BLaER1 (cell line): ENCODE measurements around the gene MCOLN2.

Experiments
- H3K27ac ChIP-seq: shearing (Covaris generic); formaldehyde crosslinking; 2 replicates; pipeline ENCODE4 v1.8.1; 2022
- H3K27me3 ChIP-seq: shearing (Covaris generic); formaldehyde crosslinking; 2 replicates; pipeline ENCODE4 v1.8.1; 2022
- H3K36me3 ChIP-seq: shearing (Covaris generic); formaldehyde crosslinking; 2 replicates; pipeline ENCODE4 v1.8.1; 2022
- H3K4me1 ChIP-seq: shearing (Covaris generic); formaldehyde crosslinking; 2 replicates; pipeline ENCODE4 v1.8.1; 2022
- H3K4me2 ChIP-seq: shearing (Covaris generic); formaldehyde crosslinking; 2 replicates; pipeline ENCODE4 v1.8.1; 2022
- H3K4me3 ChIP-seq: shearing (Covaris generic); formaldehyde crosslinking; 2 replicates; pipeline ENCODE4 v1.8.1; 2022
- H3K9ac ChIP-seq: shearing (Covaris generic); formaldehyde crosslinking; 2 replicates; pipeline ENCODE4 v1.8.1; 2022
- H3K9me3 ChIP-seq: shearing (Covaris generic); formaldehyde crosslinking; 2 replicates; pipeline ENCODE4 v1.8.1; 2022
- H4K20me1 ChIP-seq: shearing (Covaris generic); formaldehyde crosslinking; 2 replicates; pipeline ENCODE4 v1.8.1; 2022
- Cebpa-rat ChIP-seq: shearing (Covaris generic); IDR thresholded peaks from 2 replicates; pipeline ENCODE4 v1.8.1; 2022

Gene MCOLN2

DNA sequence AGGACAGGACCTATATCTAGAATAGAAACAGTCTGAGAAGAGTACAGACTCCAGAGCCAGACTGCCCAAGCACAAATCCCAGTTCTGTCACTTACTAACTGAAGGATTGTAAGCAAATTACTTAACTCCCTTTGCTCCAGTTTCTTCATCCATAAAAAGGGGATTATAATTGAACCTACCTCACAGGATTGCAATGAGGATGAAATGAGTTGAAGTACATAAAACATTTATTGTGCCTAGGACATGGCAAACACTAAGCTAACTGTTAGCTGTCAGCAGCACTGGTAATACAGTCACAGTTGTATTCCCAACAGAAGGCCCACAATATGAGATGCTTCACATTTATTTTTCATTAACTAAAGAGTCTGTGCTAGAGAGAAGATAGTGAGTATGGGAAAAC lies 33.9 kb downstream of the MCOLN2 start:
- H4K20me1 ChIP-seq: no peaks in the 10 kb centered on the region

DNA sequence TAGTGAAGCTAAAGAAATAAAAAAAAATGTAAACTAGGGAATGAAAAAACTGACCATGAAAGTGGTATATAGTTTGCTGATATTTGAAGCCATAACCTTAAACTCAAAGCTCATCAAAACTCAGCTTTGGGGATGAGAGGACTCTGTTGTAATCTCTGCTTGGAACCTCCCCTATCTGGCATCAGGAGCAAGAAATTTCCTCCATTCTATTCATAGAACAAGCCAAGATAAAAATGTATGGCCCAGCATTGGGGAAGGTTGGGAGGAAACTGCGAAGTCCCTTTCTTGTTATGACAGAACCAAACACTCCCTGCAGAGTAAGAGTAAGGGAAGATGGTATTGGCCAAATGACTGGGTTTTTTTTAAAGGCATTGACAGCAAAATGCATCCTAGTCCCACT lies 35.6 kb downstream of the MCOLN2 start:
- Histone ChIP-seq H3K27me3 (no peaks in the 10 kb centered on the region), H3K4me1 (peaks cover 5% of the 10 kb centered on the region), H3K9me3 (no peaks in the 10 kb centered on the region), H3K36me3 (no peaks in the 10 kb centered on the region), H3K27ac (no peak overlapping the region), H4K20me1 (no peaks in the 10 kb centered on the region), H3K4me2 (no peak overlapping the region), H3K4me3 (no peak overlapping the region), H3K9ac (no peak overlapping the region)
- TF ChIP-seq Cebpa-rat: no peak

More for the DNA sequence above, 33.9 kb downstream of the MCOLN2 start:
- Histone ChIP-seq H3K4me2 (no peak overlapping the region), H3K4me3 (no peak overlapping the region), H3K9me3 (no peaks in the 10 kb centered on the region), H3K27ac (no peak overlapping the region), H3K4me1 (no peaks in the 10 kb centered on the region), H3K36me3 (no peaks in the 10 kb centered on the region), H3K27me3 (no peaks in the 10 kb centered on the region), H3K9ac (no peak overlapping the region)
- no peak for TF ChIP-seq Cebpa-rat

DNA sequence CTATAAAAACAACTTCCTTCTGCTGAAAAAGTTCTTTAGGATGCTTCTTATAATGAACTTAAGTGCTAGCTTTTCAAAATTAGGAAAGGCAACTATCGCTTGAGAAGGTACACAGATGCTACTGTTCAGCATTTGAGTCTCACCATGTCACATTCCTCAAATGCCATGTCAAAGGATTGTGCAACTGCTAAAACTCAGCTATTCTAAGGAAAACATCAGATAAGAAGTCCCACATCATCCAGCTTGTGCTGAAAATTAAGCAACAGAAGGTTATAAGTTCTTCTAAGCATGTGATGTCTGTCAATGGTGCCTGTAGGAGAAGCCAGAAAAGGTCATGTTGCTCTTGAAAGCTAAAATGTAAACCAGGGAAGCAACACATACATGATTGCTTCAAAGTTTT lies 36.5 kb downstream of the MCOLN2 start:
- H3K9me3 ChIP-seq: no peaks in the 10 kb centered on the region
- no peaks in the 10 kb centered on the region for H4K20me1 ChIP-seq
- no peak overlapping the region for H3K9ac ChIP-seq
- peaks cover 8% of the 10 kb centered on the region for H3K4me1 ChIP-seq
- no peak overlapping the region for H3K27ac ChIP-seq
- H3K4me3 ChIP-seq: no peak overlapping the region
- no peaks in the 10 kb centered on the region for H3K27me3 ChIP-seq
- H3K4me2 ChIP-seq: no peak overlapping the region
- no peak for TF ChIP-seq Cebpa-rat
- no peaks in the 10 kb centered on the region for H3K36me3 ChIP-seq

DNA sequence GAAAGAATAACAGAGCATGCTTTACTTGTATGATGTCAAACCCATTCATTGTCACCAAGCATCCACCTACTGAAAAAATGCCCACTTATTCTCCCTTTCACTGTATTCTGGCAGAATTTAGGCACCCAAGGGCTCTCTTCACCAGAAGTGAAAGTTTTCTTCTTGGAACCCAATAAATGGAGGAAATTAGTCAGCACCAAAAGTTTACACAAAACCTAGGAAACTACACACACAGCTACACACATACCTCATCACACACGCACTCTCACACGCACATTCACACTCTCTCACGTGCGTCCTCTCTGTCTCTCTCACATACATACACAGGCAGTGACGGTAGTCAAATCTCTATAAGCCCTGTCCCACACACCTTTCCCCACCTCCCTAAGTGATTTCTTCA lies 37.6 kb downstream of the MCOLN2 start:
- Histone ChIP-seq H3K4me2 (no peak overlapping the region), H3K9ac (no peak overlapping the region), H4K20me1 (no peaks in the 10 kb centered on the region), H3K9me3 (no peaks in the 10 kb centered on the region), H3K4me1 (peaks cover 8% of the 10 kb centered on the region), H3K36me3 (no peaks in the 10 kb centered on the region), H3K4me3 (no peak overlapping the region), H3K27me3 (no peaks in the 10 kb centered on the region), H3K27ac (no peak overlapping the region)
- TF ChIP-seq Cebpa-rat: no peak

DNA sequence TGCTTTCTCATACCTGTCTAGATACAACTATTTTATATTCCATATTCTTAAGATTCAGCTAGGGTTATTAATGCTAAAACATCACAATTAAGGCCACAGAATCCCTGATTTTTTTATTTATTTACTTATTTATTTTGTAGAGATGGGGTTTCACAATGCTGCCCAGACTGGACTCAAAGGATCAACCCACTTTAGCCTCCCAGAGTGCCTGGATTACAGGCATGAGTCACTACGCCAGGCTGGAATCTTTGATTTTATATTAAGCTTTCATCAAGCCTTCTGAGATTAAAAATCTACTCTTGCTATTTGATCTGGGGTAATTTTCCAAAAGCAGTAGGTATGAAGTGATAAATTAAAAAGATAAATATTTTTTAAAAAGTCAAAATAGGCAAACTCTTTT lies 38.9 kb downstream of the MCOLN2 start:
- no peak overlapping the region for H3K4me2 ChIP-seq
- H3K4me3 ChIP-seq: no peak overlapping the region
- no peaks in the 10 kb centered on the region for H3K36me3 ChIP-seq
- peaks cover 8% of the 10 kb centered on the region for H3K4me1 ChIP-seq
- no peaks in the 10 kb centered on the region for H3K27me3 ChIP-seq
- H3K9me3 ChIP-seq: no peaks in the 10 kb centered on the region
- no peaks in the 10 kb centered on the region for H4K20me1 ChIP-seq
- TF ChIP-seq Cebpa-rat: no peak
- no peak overlapping the region for H3K27ac ChIP-seq
- H3K9ac ChIP-seq: no peak overlapping the region

DNA sequence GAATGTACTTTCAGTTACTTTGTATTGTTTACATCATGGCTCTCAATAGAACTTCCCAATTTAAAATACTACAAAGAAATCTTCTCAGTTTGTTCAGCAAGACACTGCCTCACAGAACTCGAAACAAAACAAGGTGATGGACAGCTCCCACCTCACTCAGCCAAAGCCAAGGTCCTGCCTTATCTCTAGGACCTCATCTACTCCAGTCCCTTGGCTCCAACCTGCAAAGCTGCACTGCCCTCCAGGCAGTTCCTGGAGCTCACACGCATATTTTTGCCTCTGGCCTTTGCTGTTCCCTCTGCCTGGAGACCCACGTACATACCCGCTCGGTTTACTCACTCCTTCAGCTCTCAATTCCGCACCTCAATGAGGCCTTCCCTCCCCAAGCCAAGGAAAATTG lies 40.3 kb downstream of the MCOLN2 start:
- no peaks in the 10 kb centered on the region for H3K9me3 ChIP-seq
- H3K36me3 ChIP-seq: no peaks in the 10 kb centered on the region
- no peak overlapping the region for H3K27ac ChIP-seq
- no peak overlapping the region for H3K4me3 ChIP-seq
- H3K4me2 ChIP-seq: no peak overlapping the region
- peaks cover 8% of the 10 kb centered on the region for H3K4me1 ChIP-seq
- no peak for TF ChIP-seq Cebpa-rat
- H4K20me1 ChIP-seq: no peaks in the 10 kb centered on the region
- no peaks in the 10 kb centered on the region for H3K27me3 ChIP-seq
- no peak overlapping the region for H3K9ac ChIP-seq

DNA sequence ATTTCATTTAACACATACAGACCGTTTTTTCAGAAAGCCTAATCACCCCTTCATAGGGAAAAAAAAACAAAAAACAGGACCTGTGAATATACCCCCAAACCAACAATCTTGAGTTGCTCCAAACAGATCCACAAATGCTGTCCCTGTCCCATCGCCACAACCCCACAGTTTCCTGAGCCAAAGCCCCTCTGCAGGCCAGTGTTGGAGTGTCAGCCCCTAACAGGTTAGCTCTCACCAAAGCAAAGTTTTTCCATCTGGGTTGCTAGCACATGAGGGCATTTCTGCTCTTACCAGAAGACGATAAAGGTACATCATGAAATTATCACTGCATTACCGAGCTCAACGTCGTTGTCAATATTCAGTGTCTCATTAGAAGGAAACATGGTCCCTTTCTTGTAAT lies 40.8 kb downstream of the MCOLN2 start:
- H3K36me3 ChIP-seq: no peaks in the 10 kb centered on the region
- peaks cover 8% of the 10 kb centered on the region for H3K4me1 ChIP-seq
- no peaks in the 10 kb centered on the region for H3K27me3 ChIP-seq
- 0 out of 2 replicates have a peak overlapping the region, but pooled peaks have one; percentile 8 for H3K4me2 ChIP-seq
- no peaks in the 10 kb centered on the region for H4K20me1 ChIP-seq
- H3K27ac ChIP-seq: no peak overlapping the region
- no peak overlapping the region for H3K4me3 ChIP-seq
- no peak for TF ChIP-seq Cebpa-rat
- no peak overlapping the region for H3K9ac ChIP-seq
- no peaks in the 10 kb centered on the region for H3K9me3 ChIP-seq

DNA sequence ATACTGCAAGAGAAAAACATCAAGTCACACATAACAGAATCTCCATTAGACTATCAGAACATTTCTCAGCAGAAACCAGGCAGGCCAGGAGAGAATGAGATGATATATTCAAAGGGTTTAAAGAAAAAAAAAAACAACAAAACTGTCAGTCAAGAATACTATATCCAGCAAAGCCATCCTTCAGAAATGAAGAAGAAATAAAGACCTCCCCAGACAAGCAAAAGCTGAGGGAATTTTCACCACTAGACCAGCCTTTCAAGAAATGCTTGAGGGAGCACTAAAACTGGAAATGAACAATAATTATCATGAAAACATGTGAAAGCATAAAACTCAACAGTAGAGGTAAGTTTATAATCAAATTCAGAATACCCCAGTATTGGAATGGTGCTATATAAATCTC lies 47.2 kb downstream of the MCOLN2 start:
- Histone ChIP-seq H3K4me1 (peaks cover 5% of the 10 kb centered on the region), H4K20me1 (no peaks in the 10 kb centered on the region), H3K9ac (no peak overlapping the region), H3K9me3 (peaks cover 10% of the 10 kb centered on the region; the same call in 1 of the 2 replicates), H3K27ac (no peak overlapping the region), H3K4me2 (no peak overlapping the region), H3K4me3 (no peak overlapping the region), H3K27me3 (no peaks in the 10 kb centered on the region), H3K36me3 (no peaks in the 10 kb centered on the region)
- TF ChIP-seq Cebpa-rat: no peak

DNA sequence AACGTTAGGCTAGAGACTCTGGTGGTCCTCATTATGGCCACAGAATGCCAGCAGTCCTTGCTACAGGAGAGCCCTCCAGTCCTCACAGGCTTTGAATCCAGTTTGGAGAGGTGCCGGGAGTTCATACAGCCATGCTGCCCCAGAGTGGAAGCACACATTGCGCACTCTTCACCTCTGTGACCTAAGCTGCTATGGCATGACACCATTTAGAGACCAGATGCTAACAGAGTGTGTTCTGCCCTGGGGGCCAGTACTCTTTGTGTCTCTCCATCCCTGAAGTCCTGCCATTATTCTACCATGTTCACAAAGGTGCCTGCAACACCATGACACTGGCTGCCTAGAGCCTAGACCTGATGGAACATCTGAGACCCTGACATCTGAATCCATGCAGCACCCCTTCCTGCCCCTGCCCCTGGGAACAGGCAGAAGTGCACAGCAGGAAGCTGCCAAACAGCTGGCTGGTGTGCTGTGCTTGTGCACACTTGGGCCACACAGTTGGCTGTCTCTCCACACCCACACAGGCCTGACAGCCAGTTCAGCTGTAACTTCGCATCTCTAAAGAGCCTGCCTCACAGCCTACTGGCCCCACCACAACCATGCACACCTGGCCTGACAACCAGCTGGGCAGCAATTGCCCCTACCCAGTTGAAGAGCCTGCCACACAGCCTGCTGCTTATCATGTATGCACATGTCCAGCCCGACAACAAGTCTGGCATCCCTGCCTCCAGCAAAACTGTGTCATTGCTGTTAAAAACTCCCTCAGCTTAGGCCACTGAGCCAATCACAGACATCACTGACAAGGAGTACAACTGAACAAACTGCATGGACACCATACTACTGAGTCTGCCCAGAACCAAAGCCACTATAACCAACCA lies 49.1 kb downstream of the MCOLN2 start:
- Histone ChIP-seq H4K20me1 (no peaks in the 10 kb centered on the region), H3K27me3 (no peaks in the 10 kb centered on the region), H3K4me3 (no peak overlapping the region), H3K4me1 (peaks cover 5% of the 10 kb centered on the region), H3K27ac (no peak overlapping the region), H3K9me3 (peaks cover 10% of the 10 kb centered on the region; the same call in 1 of the 2 replicates), H3K36me3 (no peaks in the 10 kb centered on the region), H3K4me2 (no peak overlapping the region), H3K9ac (no peak overlapping the region)
- TF ChIP-seq Cebpa-rat: no peak

DNA sequence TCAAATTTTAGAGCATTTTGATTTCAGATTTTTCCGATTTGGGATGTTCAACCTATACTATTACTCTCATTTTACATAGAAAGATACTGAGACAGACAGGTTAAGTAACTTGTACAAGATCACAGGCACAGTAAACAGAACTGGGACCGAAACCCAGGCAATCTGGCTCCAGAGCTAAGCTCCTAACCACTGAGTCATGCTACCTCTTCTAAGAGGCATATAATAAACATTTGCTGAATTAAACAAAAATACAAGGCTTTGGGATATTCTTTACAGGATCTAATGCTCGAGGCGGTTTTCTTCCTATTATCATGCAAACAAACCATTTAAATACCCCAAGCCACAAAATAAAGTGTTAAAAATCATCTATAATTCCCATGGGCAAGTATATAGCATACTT lies 50.3 kb downstream of the MCOLN2 start:
- Histone ChIP-seq H3K9ac (no peak overlapping the region), H3K27ac (no peak overlapping the region), H3K27me3 (no peaks in the 10 kb centered on the region), H3K4me2 (no peak overlapping the region), H3K9me3 (peaks cover 10% of the 10 kb centered on the region; the same call in 1 of the 2 replicates), H3K4me3 (no peak overlapping the region), H3K4me1 (peaks cover 5% of the 10 kb centered on the region), H3K36me3 (no peaks in the 10 kb centered on the region), H4K20me1 (no peaks in the 10 kb centered on the region)
- TF ChIP-seq Cebpa-rat: no peak
